Measurements from ENCODE around the gene PACRGL. TPM values are rescaled to one million over a fixed set of nuclear protein-coding genes. Genes with fewer than 3 reads are reported as not detected.
A peak's percentile ranks its signal among the peaks of the same experiment; 100 is the strongest.

Gene PACRGL
- 36.9 and 74.5 TPM in 2 replicates for total RNA-seq (2011; cell fraction: chromatin; rRNA removed; ENCODE audit: low replicate concordance)
- 33.8 and 36.4 TPM in 2 replicates for total RNA-seq (2011; cell fraction: nucleolus; rRNA removed)
- total RNA-seq (2011; cell fraction: nucleoplasm; rRNA removed) = 42.4 and 47.6 TPM in 2 replicates
- total RNA-seq (2014; rRNA removed) = 54.6 and 66.0 TPM in 2 replicates
- total RNA-seq (2014; rRNA removed; fragmentation: Illumina TruSeq; extraction: Trizol) = 35.9 and 36.8 TPM in 2 replicates
- total RNA-seq (2015; rRNA removed; fragmentation: Illumina TruSeq; extraction: Trizol) = 23.8 and 24.8 TPM in 2 replicates
- total RNA-seq (2021) = 22.7 and 26.4 TPM in 2 replicates
- polyA plus RNA-seq (2011; rRNA removed) = 21.3 and 37.9 TPM in 2 replicates
- 11.1 and 12.1 TPM in 2 replicates for polyA plus RNA-seq (2011; cell fraction: cytosol; rRNA removed)
- 19.2 and 43.2 TPM in 2 replicates for polyA plus RNA-seq (2011; cell fraction: nucleus; rRNA removed)
- 11.1 and 17.3 TPM in 2 replicates for polyA plus RNA-seq (2012)
- polyA plus RNA-seq (2014; fragmentation: Illumina TruSeq; extraction: Trizol) = 26.3 and 27.5 TPM in 2 replicates
- polyA plus RNA-seq (2014; fragmentation: Nextera tagmentation; extraction: Ambion mirVana) = 1 to 10 TPM; 6.6 to 8.0 TPM
- 48.2 and 55.0 TPM in 2 replicates for polyA plus RNA-seq (2014; rRNA removed)
- 26.7 and 32.3 TPM in 2 replicates for polyA minus RNA-seq (2011; rRNA and poly(A)+ RNA removed)
- 11.7 and 14.2 TPM in 2 replicates for polyA minus RNA-seq (2011; cell fraction: cytosol; rRNA and poly(A)+ RNA removed)
- 54.3 and 93.0 TPM in 2 replicates for polyA minus RNA-seq (2011; cell fraction: nucleus; rRNA and poly(A)+ RNA removed)
- percentile 76 among the genes with signal in this experiment for Bru-seq, nascent RNA
- percentile 81 among the genes with signal in this experiment for BruChase-seq, experiment 1, labeled RNA remaining after a 2-hour chase
- percentile 80 among the genes with signal in this experiment for BruChase-seq, experiment 2, labeled RNA remaining after a 6-hour chase
- long read RNA-seq, experiment 1, partial matches to known transcripts = 3 of 30 reads
- long read RNA-seq, experiment 1, other reads (novel, unspliced or antisense) = 22 of 30 reads
- long read RNA-seq, experiment 2, partial matches to known transcripts = 2 of 13 reads
- long read RNA-seq, experiment 2, other reads (novel, unspliced or antisense) = 9 of 13 reads
- long read RNA-seq, experiment 3, partial matches to known transcripts = 0 of 10 reads
- long read RNA-seq, experiment 3, other reads (novel, unspliced or antisense) = 8 of 10 reads

DNA sequence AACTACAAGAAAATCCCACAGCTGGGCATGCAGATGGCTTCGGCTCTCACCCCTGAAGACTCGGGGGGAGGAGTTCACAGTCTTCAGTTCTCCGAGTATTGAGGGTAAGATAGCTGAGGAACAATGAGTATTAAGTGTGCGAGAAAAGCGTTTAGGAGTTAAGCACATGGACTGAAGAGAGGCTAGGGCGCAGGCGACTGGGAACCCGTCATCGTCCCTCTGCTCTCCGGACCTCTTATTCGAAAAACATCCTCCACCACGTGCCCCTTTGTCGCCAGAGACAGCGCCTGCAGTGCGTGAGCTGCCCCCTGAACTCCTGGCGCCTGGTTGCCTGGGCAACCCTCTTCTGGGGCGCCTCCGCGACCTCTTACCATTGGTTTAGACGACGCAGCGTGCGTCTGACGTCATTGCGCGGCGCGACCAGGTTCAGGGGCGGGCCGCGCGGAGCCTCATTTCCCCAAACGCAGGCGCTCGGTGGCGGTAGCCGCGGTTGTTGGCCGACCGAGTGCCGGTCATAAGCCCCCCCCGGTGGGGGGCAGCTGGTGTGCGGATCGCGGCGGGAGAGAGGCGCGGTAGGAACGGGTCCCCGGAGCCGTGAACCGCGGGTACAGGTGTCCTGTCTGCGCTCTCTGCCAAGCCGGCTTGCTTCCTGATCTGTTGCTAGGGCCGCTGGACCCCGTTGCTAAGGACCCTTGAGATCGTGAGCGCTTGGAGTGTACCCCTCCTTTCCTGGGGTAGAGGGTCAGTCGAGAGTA is at the start of gene PACRGL:
TSS of gene PACRGL (plus strand) at position 452 of the 755 bp plus-strand sequence. CDS start 4,024 bp downstream, outside the sequence.
- POLR2A ChIA-PET = interaction anchor here (0.7 kb wide), 1 partner anchor 15 kb away, joined by 5 read pairs; no protein-coding TSS in a partner anchor
- peak; percentile 88 to 98 (median 90) for DNase-seq (ENCODE audit: extremely low read depth in 1 of 4, low spot score in 3 of 4)
- peak; percentile 87 for FAIRE-seq
- Histone ChIP-seq H3K4me1 (replicated peaks in 1 of 2; ENCODE audit: control insufficient read depth in 2 of 2, insufficient read depth in 2 of 2, low read length in 2 of 2) (peaks cover 3 to 14% of the 10 kb centered on the region in 2 experiments; a peak in 2 of 5 replicates), H3K4me2 (ENCODE audit: insufficient read depth, low read length) (peak within 1 kb of the TSS; percentile 90), H3K79me2 (ENCODE audit: control insufficient read depth, insufficient read depth, low read length) (peaks cover 32% of the 10 kb centered on the region), H3K36me3 (ENCODE audit: control insufficient read depth, insufficient read depth, low read length) (peaks cover 22% of the 10 kb centered on the region), H3K27me3 (ENCODE audit: control insufficient read depth in 2 of 2, insufficient read depth in 2 of 2, low read length in 2 of 2) (no peaks in the 10 kb centered on the region), H3K4me3 (peak within 1 kb of the TSS; percentile 95), H4K20me1 (replicated peaks; ENCODE audit: control insufficient read depth, insufficient read depth, low read length) (no peaks in the 10 kb centered on the region), H3K27ac (ENCODE audit: extremely low read depth, low read depth, low read length) (peak within 1 kb of the TSS; percentile 70), H3K9me1 (ENCODE audit: control insufficient read depth, insufficient read depth, low read length) (no peaks in the 10 kb centered on the region), H3K9ac (ENCODE audit: insufficient read depth in 1 of 2, low read depth in 2 of 2, low read length in 2 of 2) (peak within 1 kb of the TSS; percentile 81 to 94), H2AFZ (ENCODE audit: low read depth, low read length) (peak within 1 kb of the TSS; percentile 97), H3K9me3 (replicated peaks; ENCODE audit: control insufficient read depth, insufficient read depth, low read depth, low read length) (no peaks in the 10 kb centered on the region)
- WGBS (ENCODE audit: insufficient coverage, low coverage, missing lambda C conversion rate) = under 1% methylated on average over 44 of the region's 60 CpGs
- intact Hi-C loops (cut with micrococcal nuclease) (no loop called here), in situ Hi-C loops (cut with MboI) (no loop called here)
- no TSS peak for BruUV-seq (replicated peaks)
- CTCF ChIA-PET (ENCODE audit: low intra/inter-chr PET ratio) = no interaction called here
- ATAC-seq = peak; percentile 98
- peak; percentile 65; the same call in 1 of the 2 replicates for TF ChIP-seq TFAP4 (CRISPR knock-in tag; IDR thresholded peaks at IDR 0.05; ENCODE audit: borderline replicate concordance)
- TF ChIP-seq SP1 (CRISPR knock-in tag; IDR thresholded peaks at IDR 0.05) = 0 out of 2 replicates have a peak, but pooled peaks have one; percentile 19
- TF ChIP-seq CTBP1 (IDR thresholded peaks at IDR 0.05; ENCODE audit: borderline replicate concordance) = peak; percentile 55
- TF ChIP-seq MYC (IDR thresholded peaks at IDR 0.05; ENCODE audit: low read depth, low read length) = peak; percentile 90
- peak; percentile 47; the same call in 1 of the 2 replicates for TF ChIP-seq MYC (CRISPR knock-in tag; IDR thresholded peaks at IDR 0.05; ENCODE audit: borderline replicate concordance, low read depth)
- TF ChIP-seq ELF2 (CRISPR knock-in tag; IDR thresholded peaks at IDR 0.05) = 0 out of 2 replicates have a peak, but pooled peaks have one; percentile 35
- TF ChIP-seq GMEB1 (CRISPR knock-in tag; IDR thresholded peaks at IDR 0.05) = peak; percentile 98
- peak; percentile 95 for TF ChIP-seq CREB1 (IDR thresholded peaks at IDR 0.05)
- peak; percentile 95 for TF ChIP-seq CREB1 (CRISPR knock-in tag; IDR thresholded peaks at IDR 0.05)
